GM10248 (cell line): ENCODE data around the gene TRAPPC5.

Experiments used
- CTCF ChIA-PET: fragments of 300-600 bp; sonication (Branson Sonifier 250); formaldehyde crosslinking; extraction: SDS; loops from one replicate; lab custom pipeline; 2021; ENCODE audit warnings: antibody characterized with exemption; lab: Yijun Ruan, JAX
- POLR2A ChIA-PET: fragments of 350-650 bp; sonication (Branson Sonifier 250); formaldehyde crosslinking; extraction: SDS; loops from one replicate; lab custom pipeline; 2020; ENCODE audit warnings: antibody characterized with exemption; lab: Yijun Ruan, JAX
- DNase-seq: peaks from one replicate; pipeline ENCODE4 v3.0.0; 2012; ENCODE audit errors: extremely low spot score
- TF ChIP-seq, protein P1 (sequence below): IDR thresholded peaks from 2 replicates; pipeline ENCODE4 v1.5.1; 2012; ENCODE audit warnings: mild to moderate bottlenecking, low read depth; ENCODE audit errors: extremely low read depth, missing control alignments, control extremely low read depth

The TRAPPC5 gene

DNA sequence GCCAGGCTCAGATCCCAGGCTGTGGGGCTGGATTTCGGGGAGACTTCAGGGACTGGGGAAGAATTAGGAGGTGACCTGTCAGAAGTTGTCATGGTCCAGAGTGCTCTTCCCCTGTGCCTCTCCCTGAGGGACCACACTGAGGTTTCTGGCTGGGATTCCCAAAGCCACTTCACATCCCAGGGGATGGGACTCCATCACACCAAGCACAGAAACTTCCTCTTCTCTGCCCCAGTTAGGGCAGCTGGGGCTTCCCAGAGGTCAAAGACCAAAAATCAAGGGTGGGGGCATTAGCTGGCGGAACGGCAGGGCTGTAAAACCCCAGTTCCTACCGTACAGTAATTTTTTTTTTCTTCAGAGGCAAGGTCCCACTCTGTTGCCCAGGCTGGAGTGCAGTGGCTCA lies 13.9 kb downstream of the TRAPPC5 start:
- ChIA-PET POLR2A (no interaction called here), CTCF (interaction anchor here (1.4 to 2.1 kb wide), 2 partner anchors 13 to 106 kb away, joined by 5 to 9 read pairs; partner anchors contain the start of gene TRAPPC5)
- DNase-seq = no peak
- TF ChIP-seq, protein P1, sequence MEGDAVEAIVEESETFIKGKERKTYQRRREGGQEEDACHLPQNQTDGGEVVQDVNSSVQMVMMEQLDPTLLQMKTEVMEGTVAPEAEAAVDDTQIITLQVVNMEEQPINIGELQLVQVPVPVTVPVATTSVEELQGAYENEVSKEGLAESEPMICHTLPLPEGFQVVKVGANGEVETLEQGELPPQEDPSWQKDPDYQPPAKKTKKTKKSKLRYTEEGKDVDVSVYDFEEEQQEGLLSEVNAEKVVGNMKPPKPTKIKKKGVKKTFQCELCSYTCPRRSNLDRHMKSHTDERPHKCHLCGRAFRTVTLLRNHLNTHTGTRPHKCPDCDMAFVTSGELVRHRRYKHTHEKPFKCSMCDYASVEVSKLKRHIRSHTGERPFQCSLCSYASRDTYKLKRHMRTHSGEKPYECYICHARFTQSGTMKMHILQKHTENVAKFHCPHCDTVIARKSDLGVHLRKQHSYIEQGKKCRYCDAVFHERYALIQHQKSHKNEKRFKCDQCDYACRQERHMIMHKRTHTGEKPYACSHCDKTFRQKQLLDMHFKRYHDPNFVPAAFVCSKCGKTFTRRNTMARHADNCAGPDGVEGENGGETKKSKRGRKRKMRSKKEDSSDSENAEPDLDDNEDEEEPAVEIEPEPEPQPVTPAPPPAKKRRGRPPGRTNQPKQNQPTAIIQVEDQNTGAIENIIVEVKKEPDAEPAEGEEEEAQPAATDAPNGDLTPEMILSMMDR = no peak

DNA sequence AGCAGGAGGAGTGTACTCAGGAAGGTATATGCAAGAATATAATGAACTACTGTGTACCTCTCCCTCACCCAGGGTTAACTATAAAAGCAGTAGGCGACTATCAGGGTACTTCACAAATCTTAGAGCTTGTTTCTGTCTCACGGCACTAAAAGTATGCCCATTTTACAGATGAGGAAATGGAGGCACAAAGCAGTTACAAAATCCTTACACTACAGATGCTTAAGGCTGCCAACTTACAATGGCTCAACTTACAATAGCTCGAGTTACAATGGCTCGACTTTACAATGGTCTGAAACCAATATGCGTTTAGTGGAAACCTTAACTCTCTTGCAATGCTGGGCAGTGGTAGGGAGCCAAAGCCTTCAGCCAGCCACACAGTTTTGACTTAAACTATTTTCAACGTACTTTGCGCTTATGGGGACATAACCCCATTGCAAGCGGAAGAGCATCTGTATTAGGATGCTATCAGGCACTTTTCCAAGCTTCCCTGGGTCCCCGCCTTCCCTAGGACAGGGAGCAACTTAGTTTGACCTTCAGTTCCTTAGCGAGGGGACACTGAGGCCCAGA lies 17.2 kb downstream of the TRAPPC5 start:
- TF ChIP-seq, protein P1 = no peak
- no peak for DNase-seq
- ChIA-PET CTCF (interaction anchor here (1.1 to 5.7 kb wide), 5 partner anchors 17 to 154 kb away, joined by 3 to 47 read pairs (median 4); partner anchors contain the start of gene TRAPPC5), POLR2A (interaction anchor here (0.6 to 1.5 kb wide), 3 partner anchors 12 to 110 kb away, joined by 3 to 5 read pairs (median 3); no protein-coding TSS in a partner anchor)

DNA sequence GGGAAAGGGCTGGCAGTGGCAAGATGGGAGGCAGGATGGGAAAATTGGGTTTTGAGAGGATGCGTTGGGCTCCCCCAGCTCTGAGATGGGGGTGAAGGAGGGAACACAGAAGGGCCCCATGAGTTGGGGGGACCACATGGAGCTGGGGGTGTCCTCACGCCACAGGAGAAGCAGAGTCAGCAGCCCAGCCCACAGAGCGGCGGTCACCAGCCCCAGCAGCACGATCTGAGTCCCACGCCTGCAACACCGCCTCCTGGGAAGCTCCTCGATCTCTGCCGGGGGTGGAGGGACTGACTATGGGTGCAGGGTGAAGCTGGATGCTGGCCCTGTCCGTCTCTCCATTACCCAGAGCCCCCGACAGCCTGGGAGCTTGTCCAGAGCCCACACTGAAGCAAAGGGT lies 17.9 kb downstream of the TRAPPC5 start:
- ChIA-PET POLR2A (interaction anchor here (0.8 to 1.5 kb wide), 3 partner anchors 12 to 101 kb away, joined by 3 to 9 read pairs (median 5); no protein-coding TSS in a partner anchor), CTCF (interaction anchor here (0.8 to 5.7 kb wide), 6 partner anchors 12 to 106 kb away, joined by 3 to 47 read pairs (median 4); partner anchors contain the start of gene TRAPPC5)
- DNase-seq = no peak
- TF ChIP-seq, protein P1 = no peak

DNA sequence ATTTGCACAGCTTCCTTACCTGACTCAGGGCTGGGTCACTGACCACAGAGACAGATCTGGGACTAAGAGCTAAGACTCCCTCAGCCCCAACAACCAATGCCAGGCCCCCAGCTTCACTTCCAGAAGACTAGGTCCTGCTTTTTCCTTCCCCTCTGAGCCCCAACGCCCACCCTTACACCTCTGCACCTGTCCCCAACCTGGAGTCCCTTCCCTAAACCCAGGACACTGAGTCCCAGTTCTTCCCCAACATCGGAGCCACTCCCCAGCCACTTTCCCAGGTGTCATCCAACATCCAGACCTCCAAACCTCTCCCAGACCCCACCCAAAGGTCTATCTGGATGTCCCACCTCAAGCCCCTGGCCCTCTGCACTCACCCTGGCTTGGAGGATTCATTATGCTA lies 18.4 kb downstream of the TRAPPC5 start:
- CTCF ChIA-PET = interaction anchor here (0.8 to 5.7 kb wide), 6 partner anchors 13 to 105 kb away, joined by 3 to 47 read pairs (median 4); partner anchors contain the start of gene TRAPPC5
- DNase-seq = no peak
- POLR2A ChIA-PET = interaction anchor here (0.8 to 1.5 kb wide), 4 partner anchors 11 to 101 kb away, joined by 3 to 9 read pairs (median 4); no protein-coding TSS in a partner anchor
- TF ChIP-seq, protein P1 = no peak

DNA sequence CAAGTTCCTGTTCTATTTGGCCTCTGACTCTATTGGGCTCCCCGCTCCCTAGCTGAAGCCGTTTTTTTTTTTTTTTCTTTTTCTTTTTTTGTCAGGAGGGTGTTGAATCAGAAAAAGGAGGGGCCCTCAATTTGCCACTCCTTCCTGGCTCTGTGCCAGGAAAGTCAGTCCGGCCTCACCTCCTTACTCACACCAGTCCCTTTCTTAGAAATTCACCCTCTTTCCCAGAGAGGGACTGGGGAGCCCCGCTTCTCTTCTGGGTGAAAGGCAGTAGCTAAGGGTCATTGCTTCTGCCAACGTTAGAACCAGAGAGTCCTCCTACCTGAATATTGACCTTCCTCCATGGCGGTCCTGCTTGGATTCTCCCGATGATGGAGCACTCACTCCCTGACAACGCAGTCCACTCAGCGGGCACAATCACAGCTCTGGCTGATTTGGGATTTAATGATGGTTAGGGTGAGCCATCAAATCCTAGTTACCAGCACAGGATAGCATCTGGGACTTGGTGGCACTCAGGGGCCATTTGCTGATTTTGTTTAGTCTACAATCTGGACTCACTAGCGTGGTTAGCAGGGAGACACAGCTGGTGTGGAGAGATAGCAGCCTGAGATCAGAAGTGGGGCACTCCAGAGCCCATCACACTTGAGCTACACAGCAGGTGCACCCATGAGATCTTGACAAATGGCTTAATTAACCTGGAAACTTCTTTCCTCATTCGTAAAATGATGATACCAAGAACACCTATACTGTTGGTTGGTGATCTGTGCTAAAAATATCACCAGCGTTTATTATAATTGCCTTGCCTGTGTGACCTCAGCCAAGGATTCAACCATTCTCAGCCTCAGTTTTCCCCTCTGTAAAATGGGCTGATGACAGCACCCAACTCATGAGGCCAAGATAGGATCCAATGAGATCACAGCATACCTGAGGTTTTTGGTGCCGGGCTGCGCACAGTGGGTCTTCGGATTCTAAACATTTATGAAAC lies 19.1 kb downstream of the TRAPPC5 start:
- TF ChIP-seq, protein P1 = no peak
- no peak for DNase-seq
- CTCF ChIA-PET = interaction anchor here (1.0 to 5.7 kb wide), 6 partner anchors 14 to 100 kb away, joined by 3 to 47 read pairs (median 4); partner anchors contain the start of gene TRAPPC5
- POLR2A ChIA-PET = interaction anchor here (0.8 to 1.1 kb wide), 2 partner anchors 12 to 25 kb away, joined by 3 to 9 read pairs; no protein-coding TSS in a partner anchor
